GM12801 (cell line): ENCODE results near the gene KLF13.

ENCODE experiments used
- TF ChIP-seq, protein P1 (sequence below): IDR thresholded peaks from one replicate; pipeline ENCODE4 v1.5.1; 2011; ENCODE audit warnings: control low read depth; ENCODE audit not compliant: insufficient read length; ENCODE audit errors: extremely low read depth

KLF13 gene

DNA sequence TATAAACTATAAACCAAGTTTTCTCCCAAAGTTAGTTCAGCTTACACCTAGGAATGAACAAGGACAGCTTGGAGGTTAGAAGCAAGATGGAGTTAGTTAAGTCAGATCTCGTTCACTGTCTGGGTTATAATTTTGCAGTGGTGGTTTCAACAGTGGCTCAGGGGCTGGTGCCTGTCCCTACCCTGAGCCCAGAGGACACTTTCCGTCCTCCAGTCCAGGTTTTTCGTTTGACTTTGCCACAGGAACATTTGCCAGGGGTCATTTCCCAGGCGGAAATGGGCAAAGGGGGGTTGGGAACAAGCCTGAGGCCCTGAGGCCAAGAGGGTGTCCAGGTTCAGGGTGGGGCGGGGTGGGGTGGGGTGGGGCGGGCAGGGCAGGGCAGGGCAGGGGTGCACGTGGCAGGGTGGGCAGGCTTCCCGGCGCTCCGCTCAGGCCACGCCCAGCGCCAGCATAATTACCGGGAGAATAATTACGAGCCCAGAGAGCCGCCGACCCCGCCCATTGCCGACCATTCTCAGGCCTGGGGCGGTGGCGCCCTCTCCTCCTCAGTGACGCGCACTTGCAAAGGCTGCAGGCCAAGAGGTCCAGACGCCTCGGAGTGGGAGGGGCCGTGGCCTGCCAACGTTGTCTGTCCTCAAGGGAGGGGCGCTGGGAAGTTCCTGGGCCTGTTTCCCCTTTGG, 70.4 kb downstream of the KLF13 start:
- TF ChIP-seq, protein P1, sequence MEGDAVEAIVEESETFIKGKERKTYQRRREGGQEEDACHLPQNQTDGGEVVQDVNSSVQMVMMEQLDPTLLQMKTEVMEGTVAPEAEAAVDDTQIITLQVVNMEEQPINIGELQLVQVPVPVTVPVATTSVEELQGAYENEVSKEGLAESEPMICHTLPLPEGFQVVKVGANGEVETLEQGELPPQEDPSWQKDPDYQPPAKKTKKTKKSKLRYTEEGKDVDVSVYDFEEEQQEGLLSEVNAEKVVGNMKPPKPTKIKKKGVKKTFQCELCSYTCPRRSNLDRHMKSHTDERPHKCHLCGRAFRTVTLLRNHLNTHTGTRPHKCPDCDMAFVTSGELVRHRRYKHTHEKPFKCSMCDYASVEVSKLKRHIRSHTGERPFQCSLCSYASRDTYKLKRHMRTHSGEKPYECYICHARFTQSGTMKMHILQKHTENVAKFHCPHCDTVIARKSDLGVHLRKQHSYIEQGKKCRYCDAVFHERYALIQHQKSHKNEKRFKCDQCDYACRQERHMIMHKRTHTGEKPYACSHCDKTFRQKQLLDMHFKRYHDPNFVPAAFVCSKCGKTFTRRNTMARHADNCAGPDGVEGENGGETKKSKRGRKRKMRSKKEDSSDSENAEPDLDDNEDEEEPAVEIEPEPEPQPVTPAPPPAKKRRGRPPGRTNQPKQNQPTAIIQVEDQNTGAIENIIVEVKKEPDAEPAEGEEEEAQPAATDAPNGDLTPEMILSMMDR: no peak

DNA sequence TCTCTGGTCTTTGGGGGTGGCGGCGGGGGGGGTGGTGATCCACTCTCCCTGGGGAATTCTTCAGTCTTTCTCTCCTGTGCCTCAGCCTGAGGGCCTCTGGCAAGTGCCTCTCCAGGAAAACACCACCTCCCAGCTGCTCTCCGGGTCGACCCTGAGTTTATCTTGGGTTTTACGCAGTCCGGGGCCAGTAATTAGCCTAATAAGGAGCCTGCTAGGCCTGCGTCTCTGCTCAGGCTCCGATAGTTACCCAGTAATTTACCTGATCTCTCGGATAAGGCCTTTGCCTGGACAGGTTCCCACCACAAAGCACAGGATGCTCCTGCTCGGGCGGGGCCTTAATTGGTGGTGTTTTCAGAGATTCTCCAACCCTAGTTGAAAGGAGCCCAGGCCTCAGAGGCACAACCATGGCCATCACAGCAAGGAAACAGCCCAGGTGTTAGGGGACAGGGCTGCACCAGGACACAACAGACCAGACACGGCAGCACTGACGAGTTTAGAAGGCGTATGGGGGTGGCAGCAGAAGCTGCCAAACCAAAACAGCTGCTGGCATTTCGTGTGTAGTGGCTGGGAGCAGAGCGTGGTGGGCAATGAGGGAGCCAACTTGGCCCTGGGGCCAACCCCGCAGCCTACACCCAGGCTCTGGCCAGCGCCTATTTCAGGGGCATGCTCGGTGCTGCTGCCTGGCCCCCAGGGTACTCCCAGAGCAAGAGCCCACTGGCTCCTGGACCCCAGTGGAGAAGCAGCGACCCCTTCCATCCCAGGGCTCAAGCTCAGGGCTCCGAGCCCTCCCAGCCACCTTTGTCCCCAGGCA, 71.4 kb downstream of the KLF13 start:
- TF ChIP-seq, protein P1: no peak

DNA sequence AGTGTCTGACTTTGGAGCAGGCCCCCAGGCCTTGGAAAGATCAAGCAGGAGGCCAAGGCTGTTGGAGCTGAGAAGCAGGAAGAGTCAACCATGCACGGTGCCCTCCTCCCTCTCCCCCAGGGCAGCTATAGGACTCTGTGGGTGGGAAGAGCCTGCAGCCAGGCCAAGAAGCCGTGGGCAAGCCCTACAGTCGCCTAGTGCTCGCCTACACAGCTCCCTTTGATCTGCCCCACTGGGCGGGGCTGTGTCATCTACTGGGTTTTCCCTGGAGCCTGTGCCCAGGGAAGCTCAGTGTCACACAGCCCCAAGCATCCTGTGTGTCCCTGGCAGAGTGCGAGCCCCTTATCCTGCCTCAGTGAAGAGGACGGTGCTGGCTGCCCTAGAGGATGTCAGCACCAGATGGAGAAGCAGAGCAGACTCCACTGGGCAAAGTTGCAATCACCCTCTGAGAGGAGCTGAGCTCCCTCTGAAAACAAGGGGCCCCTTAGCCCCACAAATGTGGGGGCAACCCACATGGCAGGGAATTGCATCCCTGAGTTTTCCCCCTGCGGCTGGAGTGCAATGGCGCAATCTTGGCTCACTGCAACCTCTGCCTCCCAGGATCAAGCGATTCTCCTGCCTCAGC, 72.2 kb downstream of the KLF13 start:
- TF ChIP-seq, protein P1: no peak

DNA sequence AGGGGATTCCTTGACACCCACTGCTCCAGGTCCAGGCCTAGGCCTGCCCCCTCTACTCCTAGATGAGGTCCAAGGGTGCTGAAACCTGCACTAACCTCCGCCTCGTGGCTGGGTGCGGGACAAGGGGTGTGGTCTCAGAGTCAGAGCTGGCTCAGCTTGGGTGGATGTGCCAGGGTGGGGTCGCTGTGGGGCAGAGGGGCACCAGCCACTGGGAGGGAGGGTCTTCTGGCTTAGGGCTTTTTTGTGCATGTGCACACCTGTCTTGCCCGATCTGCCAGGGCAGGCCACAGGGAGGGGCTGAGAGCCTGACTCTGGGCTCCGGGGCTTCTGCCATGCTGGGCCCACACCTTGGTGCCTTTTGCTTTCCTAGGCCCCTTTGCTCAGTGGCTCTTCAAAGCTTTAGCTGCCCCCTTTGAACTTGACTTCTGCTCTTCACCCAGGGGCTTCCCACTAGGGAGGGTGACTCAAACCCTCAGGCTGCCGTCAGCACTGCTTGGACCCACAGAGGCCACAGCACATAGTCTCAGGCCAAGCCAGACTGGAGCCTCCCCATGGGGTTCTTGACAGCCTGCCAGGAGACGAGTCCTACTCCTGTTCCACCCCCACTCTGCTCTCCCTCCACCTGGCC, 73.0 kb downstream of the KLF13 start:
- TF ChIP-seq, protein P1: no peak

DNA sequence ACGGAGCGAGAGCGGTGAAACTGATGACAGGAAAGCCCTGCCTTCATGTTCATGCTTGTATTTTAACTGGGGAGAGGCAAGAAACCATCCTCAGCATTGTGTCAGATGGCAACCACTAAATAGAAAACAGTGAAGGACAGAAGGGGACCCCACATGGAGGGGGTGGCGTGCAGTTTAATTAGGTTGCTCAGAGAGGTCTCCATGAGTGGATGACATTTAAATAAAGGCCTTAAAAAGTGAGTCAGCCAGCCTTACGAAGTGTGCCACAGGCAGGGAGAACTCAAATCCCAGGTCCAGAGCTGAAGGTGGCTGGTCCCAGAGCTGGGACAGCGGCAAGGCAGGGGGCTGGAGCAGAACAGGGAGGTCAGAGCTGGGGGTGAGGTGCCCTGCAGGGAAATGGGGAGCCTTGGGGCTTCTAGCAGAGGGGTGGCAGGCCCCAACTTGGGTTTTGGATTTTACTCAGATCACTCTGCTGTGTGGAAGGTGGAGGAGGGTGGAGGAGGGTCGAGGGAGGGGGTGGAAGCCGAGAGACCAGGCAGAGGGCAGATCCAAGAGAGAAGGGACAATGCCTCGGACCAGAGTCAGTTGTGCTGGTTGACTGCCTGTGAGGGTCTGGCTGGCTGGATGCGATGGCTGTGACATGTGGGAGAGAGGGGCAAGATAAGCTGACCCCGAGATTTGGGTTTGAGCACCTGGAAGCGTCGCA, 73.7 kb downstream of the KLF13 start:
- TF ChIP-seq, protein P1: no peak

DNA sequence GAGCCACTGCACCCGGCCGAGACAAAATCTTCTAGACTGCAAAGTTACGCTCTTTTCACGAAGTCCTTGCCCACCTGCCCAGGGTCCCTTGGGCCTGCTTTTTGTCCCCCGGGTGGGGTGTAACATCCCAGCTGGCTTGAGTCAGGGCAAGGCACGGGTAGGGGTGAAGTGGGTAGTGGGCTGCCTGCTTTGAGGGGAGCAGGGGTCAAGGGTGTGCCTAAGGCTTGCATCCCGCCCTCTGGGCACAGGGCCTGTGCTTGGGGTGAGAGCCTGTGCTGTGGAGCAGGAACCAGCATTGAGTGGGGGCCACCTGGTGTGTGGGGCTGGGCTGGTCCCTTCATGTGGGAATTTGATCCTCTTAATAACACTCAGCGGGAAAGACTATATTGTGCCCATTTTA, 74.6 kb downstream of the KLF13 start:
- TF ChIP-seq, protein P1: no peak
